ENCODE data around the gene C9orf78.

Gene C9orf78

GRCh38 chr9:129848712-129849441 is 13.8 kb upstream of the C9orf78 start:
- no peak overlapping the region for H3K4me3 ChIP-seq (ENCODE audit: low read depth, low read length)
- no peak for DNase-seq (ENCODE audit: low read depth)

GRCh38 chr9:129845373-129845772 is 10.3 kb upstream of the C9orf78 start:
- no peak overlapping the region for H3K4me3 ChIP-seq (ENCODE audit: low read depth, low read length)
- DNase-seq (ENCODE audit: low read depth) = no peak

GRCh38 chr9:129841071-129841470 is 6.0 kb upstream of the C9orf78 start:
- H3K4me3 ChIP-seq (ENCODE audit: low read depth, low read length) = no peak overlapping the region
- DNase-seq (ENCODE audit: low read depth) = no peak

GRCh38 chr9:129840034-129840433 is 5.0 kb upstream of the C9orf78 start:
- no peak overlapping the region for H3K4me3 ChIP-seq (ENCODE audit: low read depth, low read length)
- no peak for DNase-seq (ENCODE audit: low read depth)

- H3K4me3 ChIP-seq (ENCODE audit: low read depth, low read length) = no peak overlapping the region
- DNase-seq (ENCODE audit: low read depth) = no peak
These were observed 4.4 kb upstream of the C9orf78 start for GRCh38 chr9:129839324-129840023.

GRCh38 chr9:129838707-129839259 is 3.7 kb upstream of the C9orf78 start:
- peak; percentile 68 for DNase-seq (ENCODE audit: low read depth)
- no peak overlapping the region for H3K4me3 ChIP-seq (ENCODE audit: low read depth, low read length)

GRCh38 chr9:129836311-129837007 is 1.4 kb upstream of the C9orf78 start:
- H3K4me3 ChIP-seq (ENCODE audit: low read depth, low read length) = peak overlapping the region; percentile 86
- no peak for DNase-seq (ENCODE audit: low read depth)

- no peak for DNase-seq (ENCODE audit: low read depth)
- H3K4me3 ChIP-seq (ENCODE audit: low read depth, low read length) = peak overlapping the region; percentile 86
These were observed 767 bp upstream of the C9orf78 start for GRCh38 chr9:129835860-129836223.

- no peak for DNase-seq (ENCODE audit: low read depth)
- peak overlapping the region; percentile 86 for H3K4me3 ChIP-seq (ENCODE audit: low read depth, low read length)
These were observed 467 bp downstream of the C9orf78 start for GRCh38 chr9:129834489-129835127.

GRCh38 chr9:129832982-129833381 is 2.1 kb downstream of the C9orf78 start:
- DNase-seq (ENCODE audit: low read depth) = no peak
- no peak overlapping the region for H3K4me3 ChIP-seq (ENCODE audit: low read depth, low read length)

- DNase-seq (ENCODE audit: low read depth) = no peak
- H3K4me3 ChIP-seq (ENCODE audit: low read depth, low read length) = no peak overlapping the region
These were observed 6.1 kb downstream of the C9orf78 start for GRCh38 chr9:129828969-129829368.

GRCh38 chr9:129828051-129828450 is 7.0 kb downstream of the C9orf78 start:
- DNase-seq (ENCODE audit: low read depth) = no peak
- no peak overlapping the region for H3K4me3 ChIP-seq (ENCODE audit: low read depth, low read length)

- DNase-seq (ENCODE audit: low read depth) = no peak
- no peak overlapping the region for H3K4me3 ChIP-seq (ENCODE audit: low read depth, low read length)
These were observed 8.3 kb downstream of the C9orf78 start for GRCh38 chr9:129826759-129827158.

GRCh38 chr9:129826344-129826743 is 8.7 kb downstream of the C9orf78 start:
- no peak for DNase-seq (ENCODE audit: low read depth)
- no peak overlapping the region for H3K4me3 ChIP-seq (ENCODE audit: low read depth, low read length)

- peak within 1 kb of the TSS; percentile 69 for H3K4me3 ChIP-seq (ENCODE audit: low read depth, low read length)
- peak; percentile 68 for DNase-seq (ENCODE audit: low read depth)
These were observed 11.0 kb downstream of the C9orf78 start, which contains the start of gene TOR1A for GRCh38 chr9:129823935-129824601. Gene TOR1A, minus strand, starts transcription at chr9:129824136. Its CDS starts 51 bp downstream, at chr9:129824085.

- H3K4me3 ChIP-seq (ENCODE audit: low read depth, low read length) = peak overlapping the region; percentile 69
- DNase-seq (ENCODE audit: low read depth) = no peak
These were observed 11.5 kb downstream of the C9orf78 start for GRCh38 chr9:129823542-129823934.

- DNase-seq (ENCODE audit: low read depth) = no peak
These were observed 12.1 kb downstream of the C9orf78 start for GRCh38 chr9:129822898-129823541.

GRCh38 chr9:129816501-129817435 is 18.3 kb downstream of the C9orf78 start:
- no peak for DNase-seq (ENCODE audit: low read depth)
- H3K4me3 ChIP-seq (ENCODE audit: low read depth, low read length) = no peak overlapping the region

More at GRCh38 chr9:129822898-129823541, 12.1 kb downstream of the C9orf78 start:
- peak overlapping the region; percentile 69 for H3K4me3 ChIP-seq (ENCODE audit: low read depth, low read length)

Measured in skeletal muscle cell (primary cell).